ENCODE measurements around the gene OVCA2.

GRCh38 chr17:1997289-1997926, 44.4 kb upstream of the OVCA2 start:
- TF ChIP-seq CTCF (conservative IDR thresholded peaks at IDR 0.05; ENCODE audit: low read length) (no peak), EZH2phosphoT487 (IDR thresholded peaks at IDR 0.05; ENCODE audit: borderline replicate concordance) (no peak)
